ENCODE measurements around the gene DHH. TPM values are rescaled to one million over a fixed set of nuclear protein-coding genes. Genes with fewer than 3 reads are reported as not detected.

The DHH gene
- total and polyA plus RNA-seq, 2 experiments from 2014 or later, result not detected

DNA sequence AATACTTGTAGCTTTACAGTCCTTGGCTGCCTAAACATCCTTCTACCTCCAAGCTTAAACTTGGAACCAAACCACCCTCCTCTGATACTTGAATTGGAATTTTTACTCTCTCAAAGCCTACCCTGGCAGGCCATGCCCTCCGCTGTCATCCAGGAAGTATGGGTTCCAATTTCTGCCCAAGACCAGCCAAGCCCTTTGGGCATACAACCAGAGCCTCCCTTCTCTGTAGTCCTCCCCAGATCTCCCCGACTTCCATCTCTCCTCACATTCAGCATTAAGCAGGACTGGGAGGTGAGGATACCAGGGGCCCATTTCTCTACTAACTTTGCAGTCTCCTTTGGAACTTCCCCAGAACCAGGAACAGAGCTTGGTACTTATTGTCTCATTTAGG lies 369 bp upstream of the DHH start:
- Histone ChIP-seq H3K36me3 (ENCODE audit: insufficient read depth) (no peaks in the 10 kb centered on the region), H3K9me2 (ENCODE audit: insufficient read depth) (no peaks in the 10 kb centered on the region), H3K79me2 (replicated peaks; ENCODE audit: insufficient read depth) (no peaks in the 10 kb centered on the region), H3K27me3 (ENCODE audit: insufficient read depth) (peaks cover 65% of the 10 kb centered on the region), H3K4me3 (peak overlapping the region; percentile 58), H3K4me1 (ENCODE audit: insufficient read depth) (peaks cover 35% of the 10 kb centered on the region), H2AFZ (no peak overlapping the region), H3F3A (replicated peaks; ENCODE audit: low read depth) (peaks cover 11% of the 10 kb centered on the region; the same call in 1 of the 2 replicates), H3K4me2 (peak overlapping the region; percentile 94), H3K27ac (ENCODE audit: low read depth) (no peak overlapping the region), H4K20me1 (replicated peaks; ENCODE audit: insufficient read depth) (peaks cover 17% of the 10 kb centered on the region)
- DNase-seq (ENCODE audit: low spot score) (no peak), ATAC-seq (no peak)
- Mint-ChIP-seq H3K27ac (no peak overlapping the region), H3K4me3 (peak overlapping the region; percentile 59), H3K9me3 (no peaks in the 10 kb centered on the region), H3K36me3 (ENCODE audit: low read depth) (peaks cover 18% of the 10 kb centered on the region), H3K4me1 (peaks cover 46% of the 10 kb centered on the region), H3K27me3 (ENCODE audit: insufficient read depth, low read depth, poor library complexity) (peaks cover 62% of the 10 kb centered on the region)
- TF ChIP-seq ZNF331 (CRISPR knock-in tag; IDR thresholded peaks at IDR 0.05; ENCODE audit: low read depth) (no peak), ZNF462 (CRISPR knock-in tag; IDR thresholded peaks at IDR 0.05) (no peak), EZH2phosphoT487 (IDR thresholded peaks at IDR 0.05; ENCODE audit: unreplicated experiment) (no peak), EZH2 (IDR thresholded peaks at IDR 0.05; ENCODE audit: low read depth, unreplicated experiment) (no peak), JUNB (IDR thresholded peaks at IDR 0.05; ENCODE audit: unreplicated experiment) (no peak), ZNF114 (CRISPR knock-in tag; IDR thresholded peaks at IDR 0.05) (no peak), CREB1 (CRISPR knock-in tag; IDR thresholded peaks at IDR 0.05; ENCODE audit: low read depth) (no peak), STAT1 (IDR thresholded peaks at IDR 0.05; ENCODE audit: unreplicated experiment) (no peak), CTCF (conservative IDR thresholded peaks at IDR 0.05; ENCODE audit: low read depth in 2 of 2) (no peak), NANOG (IDR thresholded peaks at IDR 0.05; ENCODE audit: borderline replicate concordance) (no peak), POLR2AphosphoS5 (IDR thresholded peaks at IDR 0.05; ENCODE audit: low read depth) (no peak)
- TF ChIP-seq, protein P1, sequence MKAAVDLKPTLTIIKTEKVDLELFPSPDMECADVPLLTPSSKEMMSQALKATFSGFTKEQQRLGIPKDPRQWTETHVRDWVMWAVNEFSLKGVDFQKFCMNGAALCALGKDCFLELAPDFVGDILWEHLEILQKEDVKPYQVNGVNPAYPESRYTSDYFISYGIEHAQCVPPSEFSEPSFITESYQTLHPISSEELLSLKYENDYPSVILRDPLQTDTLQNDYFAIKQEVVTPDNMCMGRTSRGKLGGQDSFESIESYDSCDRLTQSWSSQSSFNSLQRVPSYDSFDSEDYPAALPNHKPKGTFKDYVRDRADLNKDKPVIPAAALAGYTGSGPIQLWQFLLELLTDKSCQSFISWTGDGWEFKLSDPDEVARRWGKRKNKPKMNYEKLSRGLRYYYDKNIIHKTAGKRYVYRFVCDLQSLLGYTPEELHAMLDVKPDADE (IDR thresholded peaks at IDR 0.05), result no peak
- TF ChIP-seq, protein P2, sequence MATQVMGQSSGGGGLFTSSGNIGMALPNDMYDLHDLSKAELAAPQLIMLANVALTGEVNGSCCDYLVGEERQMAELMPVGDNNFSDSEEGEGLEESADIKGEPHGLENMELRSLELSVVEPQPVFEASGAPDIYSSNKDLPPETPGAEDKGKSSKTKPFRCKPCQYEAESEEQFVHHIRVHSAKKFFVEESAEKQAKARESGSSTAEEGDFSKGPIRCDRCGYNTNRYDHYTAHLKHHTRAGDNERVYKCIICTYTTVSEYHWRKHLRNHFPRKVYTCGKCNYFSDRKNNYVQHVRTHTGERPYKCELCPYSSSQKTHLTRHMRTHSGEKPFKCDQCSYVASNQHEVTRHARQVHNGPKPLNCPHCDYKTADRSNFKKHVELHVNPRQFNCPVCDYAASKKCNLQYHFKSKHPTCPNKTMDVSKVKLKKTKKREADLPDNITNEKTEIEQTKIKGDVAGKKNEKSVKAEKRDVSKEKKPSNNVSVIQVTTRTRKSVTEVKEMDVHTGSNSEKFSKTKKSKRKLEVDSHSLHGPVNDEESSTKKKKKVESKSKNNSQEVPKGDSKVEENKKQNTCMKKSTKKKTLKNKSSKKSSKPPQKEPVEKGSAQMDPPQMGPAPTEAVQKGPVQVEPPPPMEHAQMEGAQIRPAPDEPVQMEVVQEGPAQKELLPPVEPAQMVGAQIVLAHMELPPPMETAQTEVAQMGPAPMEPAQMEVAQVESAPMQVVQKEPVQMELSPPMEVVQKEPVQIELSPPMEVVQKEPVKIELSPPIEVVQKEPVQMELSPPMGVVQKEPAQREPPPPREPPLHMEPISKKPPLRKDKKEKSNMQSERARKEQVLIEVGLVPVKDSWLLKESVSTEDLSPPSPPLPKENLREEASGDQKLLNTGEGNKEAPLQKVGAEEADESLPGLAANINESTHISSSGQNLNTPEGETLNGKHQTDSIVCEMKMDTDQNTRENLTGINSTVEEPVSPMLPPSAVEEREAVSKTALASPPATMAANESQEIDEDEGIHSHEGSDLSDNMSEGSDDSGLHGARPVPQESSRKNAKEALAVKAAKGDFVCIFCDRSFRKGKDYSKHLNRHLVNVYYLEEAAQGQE (IDR thresholded peaks at IDR 0.05; ENCODE audit: unreplicated experiment), result no peak
